HepG2 (cell line): Measurements from ENCODE around the gene PDE1C. TPM values are rescaled to one million over a fixed set of nuclear protein-coding genes. Genes with fewer than 3 reads are reported as not detected.

ENCODE experiments used
- ATAC-seq: fragments of 200-7000 bp; cut with Tn5 transposase; 3 replicates; pipeline ENCODE4 v1.9.1; 2020; ENCODE audit warnings: mild to moderate bottlenecking, moderate library complexity
- BruUV-seq: library from RNA; stranded (reverse); fragments of 400-500 nt; replicated peaks from 2 replicates; lab custom pipeline; 2021; lab: Mats Ljungman, UMichigan
- CTCF ChIA-PET: fragments of 300-600 bp; formaldehyde crosslinking; extraction: SDS; loops from one replicate; lab custom pipeline; 2021; ENCODE audit warnings: low total read pairs, inconsistent platforms, low intra/inter-chr PET ratio; lab: Yijun Ruan, JAX
- POLR2A ChIA-PET: fragments of 350-600 bp; sonication (Branson Sonifier 250); formaldehyde crosslinking; loops from one replicate; lab custom pipeline; 2020; ENCODE audit warnings: antibody characterized with exemption, inconsistent platforms; lab: Yijun Ruan, JAX
- DNase-seq: peaks from one replicate; pipeline ENCODE4 v3.0.0-alpha.2; 2015; ENCODE audit warnings: low spot score
- FAIRE-seq: peaks from 3 replicates; lab custom pipeline; 2011; peaks lifted over from hg19 to GRCh38; lab: Jason Lieb, UNC
- H2AFZ ChIP-seq: one replicate; pipeline ENCODE4 v1.6.1; 2011; ENCODE audit warnings: low read length, inconsistent platforms
- H3K27ac ChIP-seq: fragments of 300-600 bp; 3 replicates; pipeline ENCODE4 v1.8.0; 2011; ENCODE audit warnings: mixed run types, mild to moderate bottlenecking, mixed read lengths, low read length, inconsistent platforms; ENCODE audit not compliant: insufficient read depth; ENCODE audit errors: extremely low read length
- H3K27me3 ChIP-seq, 2 experiments: fragments of 200-600 bp in 1 of 2; 2 replicates in 1 of 2; 3 replicates in 1 of 2; pipeline versions ENCODE4 v1.6.0 to v1.8.0; 2011; ENCODE audit warnings: low read length in 2 of 2, mild to moderate bottlenecking in 2 of 2, moderate library complexity in 2 of 2, inconsistent platforms in 1 of 2; ENCODE audit not compliant: insufficient read depth in 2 of 2, control insufficient read depth in 1 of 2
- H3K36me3 ChIP-seq, 2 experiments: fragments of 200-600 bp in 1 of 2; replicated peaks in 1 of 2; 2 replicates in 1 of 2; 3 replicates in 1 of 2; pipeline versions ENCODE4 v1.5.1 to v1.8.0; 2011; ENCODE audit warnings: low read length in 2 of 2, inconsistent platforms in 1 of 2; ENCODE audit not compliant: insufficient read depth in 2 of 2, control insufficient read depth in 1 of 2
- H3K4me1 ChIP-seq: 2 replicates; pipeline ENCODE4 v1.5.1; 2012; ENCODE audit warnings: low read length, inconsistent platforms; ENCODE audit not compliant: insufficient read depth
- H3K4me2 ChIP-seq: 2 replicates; pipeline ENCODE4 v1.6.0; 2011; ENCODE audit warnings: low read depth, low read length, inconsistent platforms
- H3K4me3 ChIP-seq, 3 experiments: fragments of 200-600 bp in 1 of 3; sonication (generic), shearing (Covaris generic) in 1 of 3; replicated peaks in 1 of 3; 2 replicates each; pipeline ENCODE4 v1.5.1; 2011 to 2016; ENCODE audit warnings: low read length in 3 of 3, inconsistent platforms in 2 of 3, low read depth in 2 of 3, mild to moderate bottlenecking in 2 of 3, control low read depth in 1 of 3, mixed read lengths in 1 of 3; ENCODE audit not compliant: insufficient read depth in 1 of 3
- H3K79me2 ChIP-seq: one replicate; pipeline ENCODE4 v1.6.1; 2011; ENCODE audit warnings: low read length, inconsistent platforms; ENCODE audit not compliant: insufficient read depth
- H3K9ac ChIP-seq: 2 replicates; pipeline ENCODE4 v1.6.0; 2011; ENCODE audit warnings: mild to moderate bottlenecking, low read depth, low read length, inconsistent platforms; ENCODE audit not compliant: insufficient read depth
- H3K9me3 ChIP-seq: 2 replicates; pipeline ENCODE4 v1.5.1; 2012; ENCODE audit warnings: mild to moderate bottlenecking, low read length
- H4K20me1 ChIP-seq: 2 replicates; pipeline ENCODE4 v1.6.0; 2011; ENCODE audit warnings: inconsistent platforms, mild to moderate bottlenecking, low read length, moderate library complexity; ENCODE audit not compliant: insufficient read depth
- BATF2 ChIP-seq: sonication (generic); formaldehyde crosslinking; IDR thresholded peaks from 2 replicates; pipeline ENCODE4 v1.8.0; 2022; ENCODE audit warnings: mild to moderate bottlenecking, missing genetic modification reagents, moderate library complexity
- CREM ChIP-seq, 2 experiments: sonication (generic) in 1 of 2; formaldehyde crosslinking in 1 of 2; IDR thresholded peaks; 2 replicates each; pipeline versions ENCODE4 v1.4.0 to v1.6.1; 2016 to 2020; ENCODE audit warnings: antibody characterized with exemption in 1 of 2, mild to moderate bottlenecking in 1 of 2, missing genetic modification reagents in 1 of 2
- CSRNP2 ChIP-seq: sonication (generic); formaldehyde crosslinking; conservative IDR thresholded peaks from 2 replicates; pipeline ENCODE4 v1.8.0; 2022; ENCODE audit warnings: low read depth, missing genetic modification reagents
- DNMT1 ChIP-seq: sonication (generic); formaldehyde crosslinking; IDR thresholded peaks from 2 replicates; pipeline ENCODE4 v1.5.1; 2020; ENCODE audit warnings: mild to moderate bottlenecking, missing genetic modification reagents
- DPF2 ChIP-seq: sonication (generic); formaldehyde crosslinking; IDR thresholded peaks from 2 replicates; pipeline ENCODE4 v1.4.0; 2020; ENCODE audit warnings: mild to moderate bottlenecking, low read depth, missing genetic modification reagents, borderline replicate concordance
- DR1 ChIP-seq: sonication (generic); formaldehyde crosslinking; IDR thresholded peaks from 2 replicates; pipeline ENCODE4 v1.8.0; 2021; ENCODE audit warnings: mild to moderate bottlenecking, missing genetic modification reagents, inconsistent platforms
- MLXIP ChIP-seq: sonication (generic); formaldehyde crosslinking; IDR thresholded peaks from 2 replicates; pipeline ENCODE4 v1.9.0; 2021; ENCODE audit warnings: missing genetic modification reagents, borderline replicate concordance
- NAIF1 ChIP-seq: sonication (generic); formaldehyde crosslinking; IDR thresholded peaks from 2 replicates; pipeline ENCODE4 v1.5.0; 2020; ENCODE audit warnings: mild to moderate bottlenecking, missing genetic modification reagents, borderline replicate concordance
- TEF ChIP-seq: sonication (generic); formaldehyde crosslinking; IDR thresholded peaks from 2 replicates; pipeline ENCODE4 v1.5.0; 2020; ENCODE audit warnings: missing genetic modification reagents
- TGIF2 ChIP-seq: IDR thresholded peaks from 2 replicates; pipeline ENCODE4 v1.6.1; 2016; ENCODE audit warnings: control low read depth, missing compliant biosample characterization
- XBP1 ChIP-seq: sonication (generic); formaldehyde crosslinking; IDR thresholded peaks from 2 replicates; pipeline ENCODE4 v1.5.0; 2020; ENCODE audit warnings: missing genetic modification reagents
- YEATS4 ChIP-seq: sonication (generic); formaldehyde crosslinking; IDR thresholded peaks from 2 replicates; pipeline ENCODE4 v1.4.0; 2020; ENCODE audit warnings: missing genetic modification reagents, borderline replicate concordance
- ZBTB38 ChIP-seq: sonication (generic); formaldehyde crosslinking; IDR thresholded peaks from 2 replicates; pipeline ENCODE4 v1.5.1; 2020; ENCODE audit warnings: mild to moderate bottlenecking, missing genetic modification reagents
- ZNF282 ChIP-seq: fragments of 450-650 bp; IDR thresholded peaks from 2 replicates; pipeline ENCODE4 v1.6.1; 2018; ENCODE audit not compliant: partially characterized antibody
- ZNF547 ChIP-seq: sonication (generic); formaldehyde crosslinking; IDR thresholded peaks from 2 replicates; pipeline ENCODE4 v1.5.1; 2020; ENCODE audit warnings: mild to moderate bottlenecking, missing genetic modification reagents
- ZNF557 ChIP-seq: sonication (generic); formaldehyde crosslinking; IDR thresholded peaks from 2 replicates; pipeline ENCODE4 v1.4.0; 2020; ENCODE audit warnings: missing genetic modification reagents
- ZNF740 ChIP-seq: sonication (generic); formaldehyde crosslinking; IDR thresholded peaks from 2 replicates; pipeline ENCODE4 v1.4.0; 2020; ENCODE audit warnings: missing genetic modification reagents
- ZNF839 ChIP-seq: sonication (generic); formaldehyde crosslinking; IDR thresholded peaks from 2 replicates; pipeline ENCODE4 v1.4.0; 2020; ENCODE audit warnings: missing genetic modification reagents, mild to moderate bottlenecking, borderline replicate concordance
- WGBS: methylation state at CpG from one replicate; pipeline ENCODE4 v1.1.6; 2017; ENCODE audit warnings: low lambda C conversion rate; 5-methylcytosine and 5-hydroxymethylcytosine counted together
- in situ Hi-C: cut with HindIII; loops from 2 replicates; pipeline ENCODE4 v1.10.0; 2017; ENCODE audit warnings: low pct_unique_long_range_greater_than_20kb; ENCODE audit not compliant: extremely low pct_ligation_motif_present
- intact Hi-C: fragments of 100-400 bp; cut with micrococcal nuclease; formaldehyde crosslinking; loops from one replicate; pipeline ENCODE4 v1.10.0; 2022; ENCODE audit not compliant: unreplicated experiment
- polyA plus RNA-seq, 8 experiments: library from polyadenylated mRNA; depleted of rRNA in 3 of 8; stranded (reverse) in 7 of 8; unstranded in 1 of 8; fragments of >200 nt; fragmentation: Illumina TruSeq in 4 of 8; extraction: Trizol in 4 of 8; gene quantifications; 2 replicates each; pipeline versions ENCODE4 v1.2.1 to v1.2.3, GENCODE V29; 2011 to 2016; ENCODE audit warnings: low read depth in 4 of 8, missing spikeins in 1 of 8, mixed read lengths in 1 of 8; ENCODE audit not compliant: insufficient read depth in 1 of 8
- total RNA-seq, 5 experiments: library from RNA; depleted of rRNA; stranded (reverse); fragments of >200 nt; fragmentation: Illumina TruSeq; extraction: Trizol; gene quantifications; 2 replicates each; pipeline ENCODE4 v1.2.3, GENCODE V29; 2016; ENCODE audit warnings: low read depth in 1 of 5

Gene PDE1C
- total and polyA plus RNA-seq, 2 of the 13 experiments (the other 11 are each of a cell fraction or from before 2014, with no cell fraction given) = not detected

GRCh38 chr7:32034052-32034451, 36.2 kb downstream of the PDE1C start:
- Histone ChIP-seq H2AFZ (no peak overlapping the region), H3K9ac (no peak overlapping the region), H4K20me1 (no peaks in the 10 kb centered on the region), H3K4me2 (no peak overlapping the region), H3K4me1 (no peaks in the 10 kb centered on the region), H3K27me3 (no peaks in the 10 kb centered on the region), H3K9me3 (no peaks in the 10 kb centered on the region), H3K4me3 (no peak overlapping the region), H3K79me2 (no peaks in the 10 kb centered on the region), H3K27ac (no peak overlapping the region), H3K36me3 (no peaks in the 10 kb centered on the region)
- DNase-seq (no peak), FAIRE-seq (no peak), ATAC-seq (no peak)
- ChIA-PET POLR2A (no interaction called here), CTCF (no interaction called here)
- intact Hi-C loops (no loop called here), in situ Hi-C loops (no loop called here)
- BruUV-seq = no TSS peak
- 15% methylated on average over 2 of the region's 2 CpGs for WGBS
- no peak for TF ChIP-seq TGIF2 (CRISPR knock-in tag)
- TF ChIP-seq DNMT1 (CRISPR knock-in tag) = no peak
- no peak for TF ChIP-seq CSRNP2 (CRISPR knock-in tag)
- TF ChIP-seq MLXIP (CRISPR knock-in tag) = no peak
- no peak for TF ChIP-seq DPF2 (CRISPR knock-in tag)
- TF ChIP-seq ZNF740 (CRISPR knock-in tag) = no peak
- TF ChIP-seq NAIF1 (CRISPR knock-in tag) = no peak
- TF ChIP-seq ZNF282 = no peak
- no peak for TF ChIP-seq DR1
- TF ChIP-seq ZNF547 (CRISPR knock-in tag) = no peak
- TF ChIP-seq ZNF557 = no peak
- TF ChIP-seq TEF (CRISPR knock-in tag) = no peak
- TF ChIP-seq ZNF839 (CRISPR knock-in tag) = no peak
- no peak for TF ChIP-seq YEATS4
- TF ChIP-seq ZBTB38 (CRISPR knock-in tag) = no peak
- TF ChIP-seq XBP1 (CRISPR knock-in tag) = no peak
- no peak for TF ChIP-seq CREM (IDR thresholded peaks at IDR 0.05)
- no peak for TF ChIP-seq CREM (CRISPR knock-in tag; IDR thresholded peaks at IDR 0.05)
- TF ChIP-seq BATF2 (CRISPR knock-in tag) = no peak
